Measurements from ENCODE around the gene TNFRSF12A.
A peak's percentile ranks its signal among the peaks of the same experiment; 100 is the strongest.

Gene TNFRSF12A

DNA sequence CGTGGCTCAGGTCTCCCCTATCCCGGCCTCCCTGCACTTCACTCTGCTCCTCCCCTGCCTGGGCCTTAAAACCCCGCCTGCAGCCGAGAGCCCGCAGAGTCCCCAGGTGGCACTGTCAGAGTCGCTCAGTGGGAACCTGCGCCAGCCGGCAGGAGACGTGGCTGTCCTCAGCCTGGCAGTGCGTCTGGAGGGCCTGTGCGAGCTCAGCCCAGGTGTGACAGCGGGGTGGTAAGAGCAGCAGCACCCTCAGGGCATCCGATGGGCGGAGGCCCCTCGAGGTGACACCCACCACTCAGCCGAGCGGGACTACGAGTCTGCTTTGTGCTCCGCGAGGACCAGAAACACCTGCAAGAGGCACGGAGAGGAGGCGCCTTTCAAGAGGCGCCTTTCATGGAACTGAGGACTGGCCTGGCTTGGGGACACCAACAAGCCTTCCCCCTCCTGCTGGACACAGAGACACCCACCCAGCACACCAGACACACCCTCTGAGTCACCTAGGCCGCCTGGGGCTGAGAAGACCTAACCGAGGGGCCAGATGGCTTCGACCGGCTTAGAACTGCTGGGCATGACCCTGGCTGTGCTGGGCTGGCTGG is 7.2 kb upstream of the TNFRSF12A start, which contains the start of gene CLDN9:
CLDN9 (plus strand) TSS at position 96 of the 593 bp plus-strand sequence; CDS start at position 536, 440 bp downstream.
- DNase-seq: no peak

GRCh38 chr16:3013491-3013951 is 6.6 kb upstream of the TNFRSF12A start:
- no peak for DNase-seq

DNA sequence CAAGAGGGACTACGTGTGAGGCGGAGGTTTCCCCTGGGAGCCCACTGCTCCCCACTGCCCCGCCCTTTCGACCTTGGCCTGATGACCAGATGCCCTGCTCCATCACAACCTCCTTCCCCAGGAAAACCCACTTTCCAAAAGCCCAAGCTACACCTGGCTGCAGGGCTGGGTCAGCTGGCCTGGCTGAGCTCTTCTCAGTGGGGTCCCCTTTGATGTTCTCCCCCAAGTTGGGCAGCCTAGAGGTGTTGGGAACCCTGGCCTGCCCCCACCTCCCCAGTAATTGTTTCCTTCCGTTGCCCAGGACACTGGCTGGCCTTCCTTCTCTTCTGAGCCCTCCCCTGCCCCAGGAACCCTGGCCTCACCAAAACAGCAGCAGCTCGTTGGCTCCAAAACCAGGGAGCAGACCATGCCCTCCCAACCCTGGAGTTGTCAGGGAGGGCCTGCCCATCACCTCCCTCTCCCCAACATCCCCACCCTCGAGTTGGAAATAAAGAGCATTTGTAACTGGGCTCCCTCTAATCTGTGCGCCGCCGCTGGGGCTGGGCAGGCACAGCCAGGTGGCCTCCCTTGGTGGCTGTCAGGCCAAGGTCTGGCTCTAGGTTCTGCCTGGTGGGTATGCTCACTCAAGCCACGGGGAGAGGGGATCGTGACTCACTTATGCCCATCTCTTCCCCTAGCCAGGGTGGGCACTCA is 6.0 kb upstream of the TNFRSF12A start:
- no peak for DNase-seq

GRCh38 chr16:3014971-3015370 is 5.2 kb upstream of the TNFRSF12A start:
- DNase-seq: no peak

DNA sequence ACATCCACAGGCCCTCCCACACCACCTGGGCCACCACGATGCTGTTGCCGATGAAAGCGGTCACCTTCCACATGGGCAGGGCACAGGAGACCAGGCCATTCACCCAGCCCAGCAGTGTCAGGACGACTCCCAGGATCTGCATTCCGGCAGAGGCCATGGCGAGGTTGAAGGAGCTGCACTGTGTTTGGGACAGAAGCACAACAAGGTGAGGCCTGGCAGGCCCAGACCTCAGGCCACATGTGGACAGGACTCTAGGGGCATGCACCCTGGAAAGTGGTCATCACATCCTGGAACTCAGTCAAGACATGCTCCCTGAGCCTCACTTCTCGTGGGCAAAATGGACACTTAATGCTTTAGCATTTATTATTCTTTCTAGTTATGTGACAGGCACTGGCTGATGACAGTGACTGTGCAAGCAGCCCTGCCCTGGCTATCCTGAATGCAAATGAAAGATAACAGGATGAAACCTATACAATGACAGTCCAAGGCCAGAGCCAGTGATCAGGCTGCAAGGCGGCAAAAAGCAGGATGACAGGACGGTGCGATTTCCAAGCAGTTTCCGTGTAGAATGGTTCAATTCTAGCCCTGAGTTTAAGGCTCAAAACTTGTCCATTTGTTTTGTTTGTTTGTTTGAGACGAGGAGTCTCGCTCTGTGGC is 4.2 kb upstream of the TNFRSF12A start:
- no peak for DNase-seq

GRCh38 chr16:3017344-3017743 is 2.8 kb upstream of the TNFRSF12A start:
- no peak for DNase-seq

DNA sequence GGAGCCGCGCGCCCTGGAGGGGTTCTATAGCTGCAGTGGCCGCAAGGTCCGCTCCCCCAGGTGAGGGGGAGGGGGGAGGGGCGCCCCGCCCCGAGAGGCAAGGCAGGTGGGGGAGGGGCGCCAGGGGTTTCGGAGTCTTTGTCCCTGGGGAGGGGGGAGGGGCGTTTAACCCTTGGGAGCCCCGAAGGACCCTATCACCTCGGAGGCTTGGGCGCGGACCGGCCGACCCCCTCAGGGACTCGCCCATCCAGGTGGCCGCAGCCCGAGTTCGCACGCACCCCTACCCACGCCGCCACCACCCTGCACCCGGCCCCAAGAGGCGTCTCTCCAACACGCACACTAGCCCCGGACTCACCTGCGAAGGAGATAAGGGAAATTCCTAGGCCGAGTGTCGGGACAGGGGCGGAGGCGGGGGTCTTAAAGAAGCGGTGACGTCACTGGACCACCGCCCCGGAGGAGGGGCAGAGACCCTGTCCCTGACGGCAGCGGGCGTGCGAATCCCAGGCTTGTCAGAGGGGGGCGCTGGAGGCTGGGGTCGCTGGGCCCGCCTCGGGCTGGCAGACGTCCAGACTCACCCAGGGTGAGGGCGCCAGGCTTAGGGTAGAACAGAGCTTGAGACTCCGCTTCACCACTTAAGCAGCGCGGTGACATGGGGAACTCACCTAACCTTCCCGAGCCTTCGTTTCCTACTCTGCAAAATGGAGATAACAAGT is 2.2 kb upstream of the TNFRSF12A start, which contains the start of gene CLDN6:
CLDN6 (minus strand) TSS at position 390 of the 713 bp plus-strand sequence. CDS start 2,162 bp downstream, outside the sequence.
- DNase-seq: peak; percentile 13

- DNase-seq: no peak
Measured at GRCh38 chr16:3019594-3020246, 448 bp upstream of the TNFRSF12A start.

DNA sequence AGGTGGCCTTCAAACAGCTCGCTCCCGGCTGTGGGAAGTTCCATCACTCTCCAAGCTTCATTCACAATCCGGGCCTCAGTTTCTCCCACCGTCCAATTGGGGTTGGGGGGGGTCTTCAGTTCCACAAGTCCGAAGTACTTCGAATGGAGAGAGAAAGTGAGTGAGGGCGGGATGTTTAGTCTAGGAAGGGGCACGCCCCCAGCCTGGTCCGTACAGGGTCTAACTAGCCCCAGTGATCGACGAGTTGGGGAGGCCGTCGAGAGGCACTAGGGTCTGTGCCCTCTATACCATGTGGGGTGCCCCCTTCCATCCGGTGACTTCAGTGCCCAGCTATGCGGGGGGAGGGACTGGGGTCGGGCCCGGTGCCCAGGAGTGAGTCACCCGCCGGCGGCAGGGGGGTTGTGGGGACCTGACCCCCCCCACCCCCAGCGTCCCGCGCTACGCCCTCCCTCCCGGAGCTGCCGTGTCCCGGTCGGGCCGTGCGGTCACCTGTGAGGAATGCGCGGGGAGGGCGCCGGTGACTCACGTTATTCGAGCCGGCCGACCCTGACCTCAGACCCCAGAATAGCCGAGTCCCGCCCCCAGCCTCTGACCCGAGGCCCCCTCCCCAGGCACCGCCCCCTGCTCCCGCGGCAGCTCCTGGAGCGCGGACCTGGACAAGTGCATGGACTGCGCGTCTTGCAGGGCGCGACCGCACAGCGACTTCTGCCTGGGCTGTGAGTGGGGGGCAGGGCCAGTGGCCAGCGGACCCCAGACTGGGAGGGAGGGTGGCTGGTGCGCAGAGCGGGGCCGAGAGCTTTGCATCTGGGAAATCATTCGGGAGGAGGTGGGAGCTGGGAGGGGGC is 658 bp downstream of the TNFRSF12A start:
- DNase-seq: no peak

DNA sequence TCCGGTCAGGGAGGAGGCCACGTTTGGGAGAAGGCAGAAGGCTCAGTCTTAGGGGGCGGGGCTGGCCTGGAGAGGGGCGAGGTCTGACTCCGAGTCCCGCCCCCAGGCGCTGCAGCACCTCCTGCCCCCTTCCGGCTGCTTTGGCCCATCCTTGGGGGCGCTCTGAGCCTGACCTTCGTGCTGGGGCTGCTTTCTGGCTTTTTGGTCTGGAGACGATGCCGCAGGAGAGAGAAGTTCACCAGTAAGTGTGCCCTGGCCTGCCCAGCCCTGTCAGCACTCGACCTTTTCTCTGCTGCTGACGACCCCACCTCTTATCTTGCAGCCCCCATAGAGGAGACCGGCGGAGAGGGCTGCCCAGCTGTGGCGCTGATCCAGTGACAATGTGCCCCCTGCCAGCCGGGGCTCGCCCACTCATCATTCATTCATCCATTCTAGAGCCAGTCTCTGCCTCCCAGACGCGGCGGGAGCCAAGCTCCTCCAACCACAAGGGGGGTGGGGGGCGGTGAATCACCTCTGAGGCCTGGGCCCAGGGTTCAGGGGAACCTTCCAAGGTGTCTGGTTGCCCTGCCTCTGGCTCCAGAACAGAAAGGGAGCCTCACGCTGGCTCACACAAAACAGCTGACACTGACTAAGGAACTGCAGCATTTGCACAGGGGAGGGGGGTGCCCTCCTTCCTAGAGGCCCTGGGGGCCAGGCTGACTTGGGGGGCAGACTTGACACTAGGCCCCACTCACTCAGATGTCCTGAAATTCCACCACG is 1.5 kb downstream of the TNFRSF12A start:
- DNase-seq: peak; percentile 23

GRCh38 chr16:3022208-3022683 is 2.1 kb downstream of the TNFRSF12A start:
- DNase-seq: no peak

DNA sequence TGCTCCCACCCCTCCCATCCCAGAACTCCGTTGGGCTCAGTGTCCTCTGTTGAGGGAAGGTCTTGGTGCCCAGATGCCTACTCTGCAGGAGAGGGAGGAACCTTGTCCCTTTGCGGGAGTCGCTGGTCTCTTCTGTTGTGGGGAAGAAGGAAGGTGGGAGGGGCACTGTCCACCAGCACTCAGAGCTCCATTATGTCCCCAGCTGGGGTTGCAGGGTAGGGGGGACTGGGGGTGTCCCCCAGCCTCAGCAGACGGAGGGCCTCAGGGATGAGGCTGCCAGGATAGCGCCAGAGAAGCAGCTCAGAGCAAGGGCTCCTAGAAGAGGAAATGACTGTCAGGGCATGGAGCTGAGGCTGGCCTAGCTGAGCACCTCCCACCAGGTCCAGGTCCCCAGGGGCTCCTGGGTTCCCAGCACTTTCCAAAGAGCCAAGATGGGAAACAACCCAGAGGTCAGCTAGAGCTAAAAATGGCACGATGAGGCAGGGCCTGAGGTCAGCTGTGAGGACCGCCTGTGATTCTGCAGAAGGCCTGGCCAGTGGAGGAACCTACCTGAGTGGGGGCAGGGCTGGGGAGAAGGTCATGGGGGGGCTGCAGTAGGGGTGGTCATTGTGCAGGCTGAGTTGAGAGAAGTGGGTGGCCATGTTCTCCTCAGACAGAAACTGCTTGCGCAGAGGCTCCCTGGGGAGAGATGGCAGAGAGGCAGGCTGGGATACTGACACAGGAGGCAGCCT is 2.7 kb downstream of the TNFRSF12A start:
- DNase-seq: no peak

DNA sequence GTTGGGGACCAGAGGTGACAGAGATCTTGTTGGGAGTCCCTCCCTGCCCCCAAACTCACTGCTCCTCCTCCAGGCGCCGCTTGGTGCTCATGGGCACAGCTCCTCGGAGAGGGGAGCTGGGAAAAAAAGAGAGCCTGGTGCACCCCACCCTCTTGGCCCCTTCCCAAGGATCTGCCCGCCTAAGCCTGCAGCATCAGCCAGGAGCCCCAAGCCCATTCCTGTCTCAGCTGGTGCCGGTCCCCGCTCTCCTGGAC is 3.2 kb downstream of the TNFRSF12A start:
- DNase-seq: no peak

- DNase-seq: peak; percentile 83
Measured at GRCh38 chr16:3023669-3024478, 3.7 kb downstream of the TNFRSF12A start, which contains the start of the genes HCFC1R1 and THOC6. Gene HCFC1R1, minus strand, starts transcription at chr16:3023942. Its CDS starts 1 bp downstream, at chr16:3023941. Gene THOC6, plus strand, starts transcription at chr16:3024035. Its CDS starts 292 bp downstream, at chr16:3024327.

GRCh38 chr16:3025032-3026002 is 5.1 kb downstream of the TNFRSF12A start:
- DNase-seq: no peak

DNA sequence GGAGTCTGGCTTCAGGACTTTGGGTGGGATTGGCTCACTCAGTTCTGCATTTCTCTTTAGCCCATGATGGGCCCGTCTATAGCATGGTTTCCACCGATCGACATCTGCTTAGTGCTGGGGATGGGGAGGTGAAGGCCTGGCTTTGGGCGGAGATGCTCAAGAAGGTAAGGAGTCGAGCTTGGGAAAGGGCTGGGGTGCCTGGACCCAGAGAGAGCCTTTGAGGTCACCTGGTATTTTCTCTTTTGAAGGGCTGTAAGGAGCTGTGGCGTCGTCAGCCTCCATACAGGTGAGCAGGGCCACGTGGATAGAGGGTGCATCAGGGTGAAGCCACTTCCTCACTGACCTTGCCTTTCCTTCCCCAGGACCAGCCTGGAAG is 5.8 kb downstream of the TNFRSF12A start:
- no peak for DNase-seq

DNA sequence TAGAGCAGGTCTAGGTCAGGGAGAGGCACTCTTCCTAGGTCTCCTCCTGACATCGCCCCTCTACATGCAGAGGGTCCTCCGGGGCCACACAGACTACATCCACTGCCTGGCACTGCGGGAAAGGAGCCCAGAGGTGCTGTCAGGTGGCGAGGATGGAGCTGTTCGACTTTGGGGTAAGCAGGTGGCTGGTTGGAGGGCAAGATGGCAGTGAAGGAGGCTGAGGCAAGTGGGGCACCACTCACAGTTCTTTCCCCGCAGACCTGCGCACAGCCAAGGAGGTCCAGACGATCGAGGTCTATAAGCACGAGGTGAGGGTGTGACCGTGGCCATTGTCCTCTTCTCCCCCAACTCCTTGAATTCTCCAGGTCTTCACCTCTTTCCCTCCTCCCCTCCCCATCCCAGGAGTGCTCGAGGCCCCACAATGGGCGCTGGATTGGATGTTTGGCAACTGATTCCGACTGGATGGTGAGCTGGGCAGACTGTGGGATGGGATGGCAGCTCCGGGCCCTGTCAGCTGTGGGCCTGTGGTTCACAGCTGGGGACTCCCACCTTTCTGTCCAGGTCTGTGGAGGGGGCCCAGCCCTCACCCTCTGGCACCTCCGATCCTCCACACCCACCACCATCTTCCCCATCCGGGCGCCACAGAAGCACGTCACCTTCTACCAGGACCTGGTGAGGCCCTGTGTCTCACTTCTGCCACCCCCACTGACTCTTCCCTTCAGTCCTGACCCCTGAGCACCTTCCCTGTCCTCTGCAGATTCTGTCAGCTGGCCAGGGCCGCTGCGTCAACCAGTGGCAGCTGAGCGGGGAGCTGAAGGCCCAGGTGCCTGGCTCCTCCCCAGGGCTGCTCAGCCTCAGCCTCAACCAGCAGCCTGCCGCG is 6.7 kb downstream of the TNFRSF12A start:
- no peak for DNase-seq
